ENCODE results near the gene CAV3.

CAV3 gene

DNA sequence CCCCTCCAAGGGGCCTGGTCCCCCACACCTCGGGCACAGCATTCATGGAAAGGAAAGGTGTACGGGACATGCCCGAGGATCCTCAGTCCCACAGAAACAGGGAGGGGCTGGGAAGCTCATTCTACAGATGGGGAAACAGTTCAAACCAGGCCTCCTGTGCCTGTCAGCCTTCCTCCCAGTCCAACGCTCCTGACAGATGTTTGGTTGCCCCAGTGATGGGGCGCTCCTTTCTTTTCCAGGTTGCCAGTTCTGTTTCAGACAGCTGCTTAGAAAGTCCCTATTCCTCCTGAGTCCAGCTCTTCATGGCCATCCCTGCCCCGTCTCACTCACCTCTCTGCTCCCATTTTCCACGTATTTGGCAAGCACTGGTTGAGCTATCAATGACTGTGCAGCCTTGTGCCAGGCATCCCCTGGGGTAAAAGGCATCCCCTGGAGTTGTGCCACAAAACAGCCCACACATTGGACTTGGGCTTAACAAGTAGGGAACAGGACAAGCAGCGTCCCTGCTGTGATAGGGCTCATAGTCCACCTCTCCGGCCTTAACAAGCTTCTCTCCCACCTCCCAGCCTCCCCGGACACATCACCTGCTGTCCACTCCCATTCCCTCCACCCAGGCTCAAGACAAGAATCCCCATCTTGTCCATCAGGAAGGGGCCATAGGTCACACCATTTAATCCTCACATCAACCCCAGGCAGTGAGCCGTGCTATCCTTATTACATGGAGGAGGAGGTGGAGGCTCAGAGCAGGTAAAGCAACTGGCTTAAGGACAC lies 29.2 kb downstream of the CAV3 start:
- no peak for DNase-seq

DNA sequence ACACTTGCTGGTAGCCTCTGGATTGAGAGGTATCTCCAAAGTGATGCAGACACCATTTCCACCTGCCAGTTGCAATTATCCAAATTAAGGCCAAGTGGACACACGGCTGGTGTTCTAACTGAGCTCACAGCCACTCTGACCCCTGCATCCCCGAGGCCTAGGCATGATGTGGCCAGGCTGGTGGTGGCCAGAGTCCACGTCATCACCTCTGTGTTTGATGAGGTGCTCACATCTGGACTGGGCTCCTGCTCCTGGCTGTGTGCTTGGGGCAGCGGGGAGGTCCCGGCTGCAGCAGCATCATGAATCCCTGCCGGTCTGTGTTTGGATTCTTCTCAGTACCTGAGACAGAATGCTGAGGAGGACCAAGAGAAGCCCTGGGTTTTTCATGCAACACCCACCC lies 30.9 kb downstream of the CAV3 start:
- no peak for DNase-seq

DNA sequence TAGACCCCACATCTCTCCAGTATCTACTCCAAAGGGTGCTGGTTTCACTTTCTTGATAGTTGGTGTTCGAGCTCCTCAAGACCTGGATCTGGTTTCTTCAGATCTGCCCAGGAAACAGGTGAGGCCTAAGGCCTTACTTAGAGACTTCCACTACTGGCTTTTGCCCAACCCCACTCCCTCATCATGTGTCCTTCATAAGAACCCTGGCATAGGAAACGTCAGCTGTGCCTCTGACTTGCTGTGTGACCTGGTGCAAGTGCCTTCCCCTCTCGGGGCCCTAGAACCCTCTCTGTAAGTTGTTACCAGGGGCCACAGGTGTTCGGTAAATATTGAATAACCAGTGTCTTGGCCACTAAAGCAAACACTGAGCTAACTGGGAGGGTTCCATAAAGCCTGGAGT lies 31.9 kb downstream of the CAV3 start:
- no peak for DNase-seq

DNA sequence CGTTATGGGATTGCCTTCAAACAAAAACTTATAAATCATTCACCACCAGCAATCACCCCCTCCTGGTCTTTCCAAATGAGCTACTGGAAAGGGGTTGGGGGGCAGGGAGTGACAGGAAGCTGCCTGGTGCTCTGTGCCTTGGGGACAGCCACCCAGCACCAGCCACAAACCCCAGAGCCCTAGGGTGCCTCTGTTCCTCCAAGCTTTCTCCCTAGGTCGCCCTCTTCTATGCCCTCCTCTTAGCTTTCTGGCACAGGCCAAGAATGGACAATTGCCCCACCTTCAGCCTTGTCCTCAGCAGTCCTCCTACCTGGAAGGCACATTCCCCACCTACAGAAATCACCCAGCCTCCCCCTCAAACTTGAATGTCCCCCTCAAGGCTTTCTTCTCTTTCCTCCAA lies 32.5 kb downstream of the CAV3 start:
- DNase-seq = no peak

DNA sequence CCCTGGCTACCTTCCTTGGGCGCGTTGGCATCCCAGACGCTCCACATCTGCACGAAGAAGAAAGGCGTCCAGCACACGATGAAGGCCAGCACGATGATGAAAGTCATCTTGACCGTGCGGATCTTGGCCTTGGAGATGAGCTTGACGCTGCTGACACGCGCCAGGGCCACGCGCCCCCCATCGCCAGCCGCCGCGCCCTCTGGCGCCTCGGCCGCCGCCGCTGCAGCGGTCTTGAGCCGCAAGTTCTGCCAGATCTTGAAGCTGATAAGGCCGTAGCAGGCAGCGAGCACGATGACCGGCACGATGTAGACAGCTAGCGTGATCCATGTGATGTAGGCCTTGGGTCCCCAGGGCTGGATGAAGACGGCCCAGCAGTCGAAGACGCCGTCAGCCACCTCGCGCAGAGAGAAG lies 33.7 kb downstream of the CAV3 start:
- no peak for DNase-seq

DNA sequence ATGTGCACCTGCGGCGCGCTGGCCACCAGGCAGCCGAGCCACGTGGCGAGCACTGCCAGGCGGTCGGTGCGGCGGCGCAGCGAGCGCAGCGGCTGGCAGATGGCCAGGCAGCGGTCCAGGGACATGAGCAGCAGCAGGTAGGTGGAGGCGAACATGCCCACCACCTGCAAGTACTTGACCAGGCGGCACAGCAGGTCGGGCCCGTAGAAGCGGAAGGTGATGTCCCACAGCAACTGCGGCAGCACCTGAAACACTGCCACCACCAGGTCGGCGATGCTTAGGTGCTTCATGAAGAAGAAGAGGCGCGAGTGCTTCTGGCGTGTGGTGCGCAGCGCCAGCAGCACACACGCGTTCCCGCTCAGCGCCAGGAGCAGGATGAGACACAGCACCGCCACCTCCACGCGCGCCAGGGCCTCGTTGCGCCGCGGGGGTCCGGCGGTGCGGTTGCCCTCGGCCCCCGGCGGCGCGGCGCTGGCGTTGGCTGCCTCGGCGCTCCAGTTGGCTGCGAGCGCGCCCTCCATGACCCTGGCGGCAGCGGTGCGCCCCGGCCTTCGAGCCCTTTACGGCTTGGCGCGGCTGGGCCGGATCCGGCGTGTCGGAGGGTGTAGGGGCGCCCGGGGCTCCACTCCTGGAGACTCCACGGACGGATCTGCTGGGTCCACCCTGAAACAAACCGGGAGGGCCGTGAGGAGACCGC lies 34.2 kb downstream of the CAV3 start:
- no peak for DNase-seq

DNA sequence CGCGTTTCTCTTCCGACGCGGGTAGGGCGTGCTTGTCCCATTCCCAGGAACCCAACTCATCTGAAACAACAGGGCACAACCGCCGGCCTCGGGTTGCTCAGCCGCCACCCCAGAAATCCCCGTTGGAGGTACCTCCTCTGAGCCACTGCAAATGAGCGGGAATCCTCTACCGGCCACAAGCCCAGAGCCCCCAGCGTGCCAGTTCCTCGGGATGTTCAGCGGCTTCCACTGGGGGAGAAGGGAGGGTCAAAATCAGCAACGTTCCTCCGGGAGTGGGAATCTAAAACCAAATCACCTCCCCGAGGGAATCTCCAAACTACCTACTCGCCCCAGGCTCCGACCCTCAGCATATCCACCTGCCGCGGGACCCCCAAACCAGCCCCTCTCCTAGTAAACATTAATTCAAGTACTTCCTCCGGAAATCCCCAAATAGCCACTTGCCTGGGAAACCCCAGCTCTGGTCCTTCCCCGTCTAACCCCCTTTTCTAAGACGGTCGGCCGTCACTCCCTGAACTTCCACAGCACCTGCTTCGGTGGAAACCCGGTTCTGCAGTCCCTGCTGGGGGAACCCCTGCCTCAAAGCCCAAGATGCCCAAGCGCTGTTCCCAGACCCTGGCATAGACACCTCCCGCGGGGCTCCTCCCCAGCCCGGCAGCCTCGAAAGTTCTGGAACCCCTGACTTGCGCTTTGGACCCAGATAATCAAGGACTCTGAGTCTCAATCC lies 34.9 kb downstream of the CAV3 start:
- no peak for DNase-seq

DNA sequence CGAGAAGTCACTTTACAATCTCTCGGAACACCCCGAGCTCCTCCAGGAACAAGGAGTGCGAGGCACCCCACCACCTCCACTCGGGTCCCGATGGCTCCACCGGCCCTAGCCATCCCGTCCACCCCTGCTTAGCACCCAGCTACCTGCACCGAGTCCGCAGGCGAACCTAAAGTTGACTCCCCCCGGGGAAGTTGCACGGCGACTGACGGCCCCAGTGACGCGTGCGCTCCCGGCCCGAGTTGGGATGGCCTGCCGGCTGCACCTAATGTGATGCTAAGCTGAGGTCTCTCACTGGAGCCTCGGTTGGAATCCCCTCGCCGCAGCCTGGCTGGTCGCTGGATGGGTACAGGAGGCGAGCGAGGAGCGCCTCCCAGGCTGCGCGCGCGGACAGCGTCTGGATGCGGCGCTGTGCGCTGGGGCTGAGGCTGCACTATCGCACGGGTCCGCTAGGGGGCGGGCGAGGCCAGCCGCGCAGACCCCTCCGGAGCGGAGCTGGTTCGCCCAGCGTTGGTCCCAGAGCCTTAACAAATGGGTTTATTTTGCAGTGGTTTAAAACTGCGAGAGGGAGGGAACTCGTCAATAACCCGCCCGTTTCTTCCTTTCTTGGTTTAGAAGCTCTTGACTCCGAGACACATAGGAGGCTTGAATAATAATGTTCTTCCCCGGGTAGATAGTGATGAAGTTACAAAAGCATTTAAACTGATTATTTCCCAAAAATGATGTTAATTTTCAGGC lies 35.7 kb downstream of the CAV3 start, which contains the start of gene OXTR:
OXTR (minus strand) TSS at position 526 of the 735 bp plus-strand sequence. CDS start 1,426 bp downstream, outside the sequence.
- no peak for DNase-seq

DNA sequence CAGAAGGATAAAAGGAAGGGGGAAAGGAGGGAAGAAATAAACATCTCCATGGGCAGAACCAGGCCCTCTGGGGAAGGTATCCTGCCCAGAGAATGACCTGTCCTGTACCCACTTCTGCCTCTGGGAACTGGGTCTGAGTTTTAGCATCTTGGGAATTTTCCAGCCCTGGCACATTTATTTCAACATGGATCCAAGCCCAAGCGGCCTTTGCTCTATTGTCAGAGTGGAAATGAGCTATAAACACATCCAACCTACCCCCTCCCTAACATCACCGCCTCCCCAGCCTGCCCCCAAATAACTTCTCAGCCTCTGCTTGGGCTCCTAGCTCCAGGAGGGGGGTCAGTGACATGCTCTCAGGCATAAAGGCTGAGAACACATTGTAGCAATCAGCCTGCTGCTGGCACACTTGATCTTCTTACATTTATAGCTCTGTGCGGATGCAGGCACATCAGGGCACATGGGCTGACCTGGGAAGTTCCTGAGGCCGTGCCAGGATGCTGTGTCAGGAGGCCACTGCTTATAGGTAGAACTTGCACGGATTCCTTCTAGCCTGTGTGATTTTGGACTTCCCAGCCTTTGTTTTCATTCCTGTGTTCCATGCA lies 40.4 kb downstream of the CAV3 start:
- DNase-seq = no peak

DNA sequence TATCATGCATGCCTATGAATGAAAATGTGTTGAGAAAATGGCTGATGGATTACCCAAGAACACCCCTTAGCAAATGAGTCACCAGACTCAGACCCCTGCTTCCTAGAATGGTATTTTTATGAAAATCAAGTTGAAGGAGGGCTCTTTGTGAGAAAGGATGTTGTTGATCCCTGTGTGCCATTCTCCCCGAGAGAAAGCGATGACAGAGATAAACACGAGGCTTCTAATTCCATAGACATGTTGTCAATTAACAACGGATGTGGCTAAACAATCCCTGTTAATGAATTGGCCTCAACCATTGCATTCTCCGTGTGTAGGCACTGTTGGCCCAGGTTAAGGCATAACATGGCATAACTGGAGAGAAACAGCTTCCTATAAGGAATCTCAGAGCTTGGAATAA lies 41.6 kb downstream of the CAV3 start:
- no peak for DNase-seq

DNA sequence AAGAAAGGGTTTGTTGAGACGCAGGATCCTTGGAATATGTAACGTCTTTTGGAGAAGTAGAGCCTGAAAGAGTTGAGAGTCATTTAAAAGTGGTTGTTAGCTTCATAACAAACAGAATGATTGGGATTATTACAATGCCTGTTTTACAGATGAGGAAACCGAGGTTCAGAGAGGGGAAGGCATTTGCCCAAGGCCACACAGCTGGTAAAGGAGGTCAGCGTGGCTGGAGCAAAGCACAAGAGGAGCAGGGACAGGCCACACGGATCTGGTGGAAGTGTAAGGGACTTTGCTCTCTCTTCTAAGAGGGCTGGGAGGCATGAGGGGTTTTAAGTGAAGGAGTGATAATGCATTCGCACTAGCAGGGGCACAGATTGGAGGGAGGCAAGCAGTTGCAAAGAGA lies 42.0 kb downstream of the CAV3 start:
- DNase-seq = no peak

DNA sequence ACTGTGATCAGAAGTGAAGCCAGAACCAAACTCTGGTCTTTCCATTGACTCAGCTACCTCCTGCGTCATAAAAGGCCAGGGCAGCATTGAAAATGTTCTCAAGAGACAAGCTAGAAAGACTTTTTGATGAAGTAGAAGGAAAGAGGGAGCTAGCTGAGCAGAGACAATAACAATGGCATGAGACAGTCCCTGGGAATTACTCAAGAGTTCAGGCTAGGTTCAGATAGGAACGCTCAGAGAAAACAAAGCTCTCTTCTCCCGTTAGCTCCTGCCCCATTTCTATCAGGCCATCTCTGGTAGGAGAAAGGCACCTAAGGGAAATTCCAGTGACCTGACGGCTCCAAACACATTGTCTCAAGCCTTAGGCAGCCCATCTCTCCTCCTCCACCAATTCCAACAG lies 42.8 kb downstream of the CAV3 start:
- DNase-seq = no peak

DNA sequence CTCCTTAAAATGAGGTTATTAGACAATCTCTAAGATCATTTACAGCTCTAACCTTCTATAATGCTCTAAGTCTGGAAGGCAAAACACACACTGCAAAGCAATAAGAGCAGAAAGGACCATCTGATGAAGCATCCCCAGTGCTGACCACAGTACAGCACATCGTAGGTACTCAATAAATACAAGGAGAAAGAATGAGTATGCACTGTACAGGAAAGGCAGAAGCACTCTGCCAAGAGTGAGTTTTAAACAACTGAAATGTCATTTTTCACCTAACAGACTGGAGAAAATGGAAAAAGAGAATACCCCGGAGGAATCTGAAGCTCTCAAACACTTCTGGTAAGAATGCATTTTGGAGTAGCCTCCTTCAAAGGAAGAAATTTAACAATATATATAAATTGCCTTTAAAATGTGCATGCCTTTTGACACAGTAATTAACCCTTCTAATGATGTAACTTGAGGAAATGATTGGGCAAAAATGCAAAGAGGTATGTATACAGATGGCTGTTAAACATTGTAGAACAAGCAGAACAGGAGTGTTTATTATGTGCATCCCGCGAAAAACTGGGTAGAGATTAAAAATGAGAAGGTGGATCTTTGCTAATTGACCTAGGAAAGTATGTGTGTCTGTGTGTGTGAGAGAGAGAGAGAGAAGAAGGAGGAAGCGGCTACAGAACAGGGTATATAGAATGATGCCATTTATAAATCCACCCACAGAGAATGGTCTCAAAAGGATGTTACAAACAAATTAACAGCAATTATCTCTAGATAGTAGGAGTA lies 43.8 kb downstream of the CAV3 start:
- DNase-seq = no peak

DNA sequence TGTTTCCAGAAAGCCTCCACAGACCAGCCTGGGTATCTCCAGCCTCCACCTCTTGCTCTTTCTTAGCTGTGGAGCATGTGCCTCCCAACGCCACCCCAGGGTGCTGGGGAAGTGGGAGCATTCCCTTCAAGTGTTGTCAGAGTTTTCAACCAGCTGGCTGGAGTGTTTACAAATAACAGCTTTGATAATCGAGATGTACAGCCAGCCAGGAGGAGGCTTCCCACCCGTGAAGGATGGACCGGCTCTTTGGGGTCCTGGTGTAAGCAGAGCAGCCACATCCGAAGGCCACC lies 44.3 kb downstream of the CAV3 start:
- no peak for DNase-seq

DNA sequence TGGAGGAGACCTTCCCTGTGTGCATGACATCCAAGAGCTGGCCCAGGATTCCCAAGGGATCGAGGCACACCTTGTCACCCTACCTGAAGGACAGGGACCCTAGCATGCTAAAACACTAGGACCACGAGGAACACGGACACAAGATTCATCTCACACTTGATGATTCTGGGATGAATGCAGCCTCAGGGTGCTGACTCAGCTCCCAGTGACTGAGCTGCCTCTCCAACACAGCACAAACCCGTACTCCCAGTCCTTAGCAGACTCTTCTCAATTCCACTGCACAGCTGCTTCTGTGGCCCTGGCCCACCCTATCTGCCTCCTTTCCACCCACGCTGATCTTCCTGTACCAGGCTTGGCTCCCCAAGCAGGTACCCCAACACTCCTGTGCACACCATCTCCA lies 44.9 kb downstream of the CAV3 start:
- DNase-seq = no peak

DNA sequence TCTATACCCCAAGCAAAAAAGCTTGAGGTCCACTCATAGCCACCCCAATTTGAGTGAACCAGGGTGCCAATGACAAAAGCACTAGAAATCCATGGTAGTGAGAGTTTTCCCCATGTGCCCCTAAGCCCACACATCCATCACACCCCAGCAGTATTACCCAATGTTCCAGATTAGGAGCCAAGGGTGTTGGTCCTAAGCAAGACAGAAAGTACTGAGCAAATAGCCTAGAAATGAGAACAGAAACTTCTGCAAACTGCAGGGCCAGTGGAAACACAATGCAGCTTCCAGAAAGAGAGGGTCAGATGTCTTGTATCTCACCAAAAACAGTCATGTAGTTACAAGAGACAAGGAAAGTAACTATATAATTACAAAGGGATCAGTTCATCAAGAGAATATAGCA lies 46.7 kb downstream of the CAV3 start:
- no peak for DNase-seq

DNA sequence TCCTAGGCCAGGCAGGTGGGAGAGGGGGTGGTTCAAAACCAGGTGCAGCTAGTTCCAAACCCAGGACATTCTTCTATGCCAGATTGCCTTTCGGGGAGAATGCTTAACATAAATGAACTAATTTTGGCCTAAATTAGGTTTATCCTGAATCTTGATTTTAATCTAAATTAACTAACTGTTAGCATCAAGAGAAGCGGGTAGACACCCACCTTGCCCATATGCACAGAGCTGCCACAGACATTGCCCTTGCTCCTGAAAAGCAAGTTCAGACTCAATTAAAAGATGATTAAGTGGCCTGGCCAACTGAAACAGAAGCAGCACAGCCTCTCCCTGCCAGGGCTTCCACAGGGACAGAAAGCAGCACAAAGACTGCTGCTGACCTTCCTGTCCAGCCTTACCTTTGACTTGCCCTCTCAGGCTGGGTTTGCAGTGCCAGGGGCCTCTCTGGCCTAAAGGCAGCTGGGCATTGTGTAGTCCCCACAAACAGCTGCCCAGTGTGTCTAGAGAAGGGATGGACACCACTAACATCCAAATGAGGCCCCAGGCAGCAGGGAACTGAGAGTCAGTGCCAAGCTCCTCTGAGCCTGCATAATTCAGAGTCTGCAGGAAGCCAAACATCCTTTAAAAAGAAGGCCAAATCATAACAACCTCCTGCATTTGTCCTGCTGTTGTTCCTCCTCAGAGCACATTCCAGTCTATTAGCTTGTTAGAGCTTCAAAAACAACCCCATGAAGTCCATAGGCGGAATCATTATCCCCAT lies 51.3 kb downstream of the CAV3 start:
- DNase-seq = no peak

DNA sequence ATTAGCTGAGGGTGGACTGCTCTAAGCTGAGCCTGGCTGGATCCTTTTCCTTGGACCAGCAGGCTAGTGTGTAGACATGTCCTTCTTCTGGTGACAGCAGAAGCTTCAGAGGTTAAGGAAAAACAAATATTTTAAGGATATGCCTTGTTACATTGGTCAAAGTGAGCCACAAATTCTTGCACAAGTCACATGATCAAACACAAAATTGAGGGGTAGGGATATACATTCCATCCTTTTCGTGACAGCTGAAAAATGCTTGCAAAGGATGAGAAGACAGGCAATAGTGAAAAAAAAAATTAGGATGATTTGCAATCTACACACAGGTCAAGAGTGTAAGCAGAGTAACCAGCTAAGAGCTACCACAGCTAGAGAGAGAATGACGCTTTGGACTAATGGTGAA lies 56.9 kb downstream of the CAV3 start:
- no peak for DNase-seq

DNA sequence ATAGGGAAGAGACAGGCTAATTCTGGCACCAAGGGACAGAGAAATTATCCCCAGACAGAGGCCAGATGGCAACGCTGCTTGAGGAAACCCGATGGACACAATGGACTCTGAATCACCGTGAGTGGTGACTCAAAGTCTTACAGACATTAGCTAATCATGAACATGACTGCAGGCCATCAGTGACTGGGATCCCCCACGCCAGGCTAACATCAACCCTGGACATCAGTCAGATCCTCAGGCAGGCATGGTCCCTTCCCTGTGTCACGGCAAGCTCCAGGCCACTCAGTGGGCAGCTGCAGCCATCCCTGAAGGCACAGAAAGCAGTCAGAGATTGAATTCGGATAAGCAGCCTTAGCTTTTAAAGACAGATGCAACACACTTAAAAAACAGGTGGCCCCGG lies 59.6 kb downstream of the CAV3 start:
- DNase-seq = no peak

DNA sequence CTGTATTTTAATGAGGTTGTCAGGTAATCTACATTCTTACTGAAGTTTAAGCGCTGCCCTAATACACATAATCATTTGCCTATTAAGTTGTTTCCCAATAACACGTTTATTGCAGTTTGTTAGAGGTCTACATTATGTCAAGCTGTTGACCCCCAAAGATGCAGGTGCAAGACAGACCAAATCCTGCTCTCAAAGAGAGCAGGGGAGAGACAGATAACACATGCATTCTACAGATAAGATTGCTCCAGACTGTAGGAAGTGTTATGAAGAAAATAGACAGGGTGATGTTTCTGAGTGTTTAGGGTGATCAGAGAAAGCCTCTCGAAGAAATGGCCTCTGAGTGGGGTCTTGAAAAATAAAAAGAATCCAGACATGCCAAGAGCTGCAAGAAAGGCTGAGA lies 60.6 kb downstream of the CAV3 start:
- DNase-seq = no peak
